B cell (primary cell): ENCODE results near the gene MED26.

Source experiments
- CTCF ChIP-seq: fragments of 200-600 bp; IDR thresholded peaks from one replicate; pipeline ENCODE4 v1.8.0; 2022; ENCODE audit warnings: antibody characterized with exemption, mild to moderate bottlenecking
- EZH2 ChIP-seq: IDR thresholded peaks from 2 replicates; pipeline ENCODE4 v1.6.1; 2012; ENCODE audit warnings: borderline replicate concordance, low read depth, mild to moderate bottlenecking, moderate library complexity, low read length; ENCODE audit not compliant: insufficient read depth, poor library complexity, severe bottlenecking

- TF ChIP-seq CTCF: no peak
- no peak for TF ChIP-seq EZH2
Observed at GRCh38 chr19:16564842-16565241, 63.2 kb downstream of the MED26 start.
